Central memory CD4-positive, alpha-beta T cell (primary cell): ENCODE results near the gene PNLIPRP2.

Source experiments
- DNase-seq: peaks from one replicate; pipeline ENCODE4 v3.0.0; 2022
- total RNA-seq, 3 experiments: gene quantifications; one replicate each; lab custom pipeline; 2026; lab: John Stamatoyannopoulos, UW

Gene PNLIPRP2
- total RNA-seq, result 0 reads per million in 3 experiments

GRCh38 chr10:116620423-116621400, at the start of gene PNLIPRP2:
PNLIPRP2 (plus strand) TSS chr10:116620953.
- no peak for DNase-seq

- no peak for DNase-seq
Measured at GRCh38 chr10:116574797-116575196, 46.0 kb upstream of the PNLIPRP2 start.

GRCh38 chr10:116587878-116588591, 32.7 kb upstream of the PNLIPRP2 start:
- no peak for DNase-seq

GRCh38 chr10:116588995-116589394, 31.8 kb upstream of the PNLIPRP2 start:
- no peak for DNase-seq

- DNase-seq, result no peak
Measured at GRCh38 chr10:116589926-116590325, 30.8 kb upstream of the PNLIPRP2 start.

- no peak for DNase-seq
Measured at GRCh38 chr10:116590590-116591444, 29.9 kb upstream of the PNLIPRP2 start, which contains the start of gene PNLIPRP1. PNLIPRP1 (plus strand) TSS chr10:116590959; CDS start chr10:116591130, 171 bp downstream.

GRCh38 chr10:116593139-116593740, 27.5 kb upstream of the PNLIPRP2 start:
- DNase-seq, result no peak

GRCh38 chr10:116594525-116595035, 26.2 kb upstream of the PNLIPRP2 start:
- DNase-seq, result no peak

- DNase-seq, result no peak
Measured at GRCh38 chr10:116596062-116596461, 24.7 kb upstream of the PNLIPRP2 start.

- no peak for DNase-seq
Measured at GRCh38 chr10:116597543-116597942, 23.2 kb upstream of the PNLIPRP2 start.

- DNase-seq, result no peak
Measured at GRCh38 chr10:116598329-116598728, 22.4 kb upstream of the PNLIPRP2 start.

GRCh38 chr10:116599991-116600390, 20.8 kb upstream of the PNLIPRP2 start:
- no peak for DNase-seq

GRCh38 chr10:116602648-116603400, 17.9 kb upstream of the PNLIPRP2 start:
- DNase-seq, result no peak

- no peak for DNase-seq
Measured at GRCh38 chr10:116606061-116606483, 14.7 kb upstream of the PNLIPRP2 start.

GRCh38 chr10:116607336-116607735, 13.4 kb upstream of the PNLIPRP2 start:
- no peak for DNase-seq

GRCh38 chr10:116608686-116609594, 11.8 kb upstream of the PNLIPRP2 start:
- DNase-seq, result no peak

GRCh38 chr10:116610443-116611152, 10.2 kb upstream of the PNLIPRP2 start:
- no peak for DNase-seq

GRCh38 chr10:116611153-116611545, 9.6 kb upstream of the PNLIPRP2 start:
- no peak for DNase-seq

GRCh38 chr10:116612107-116612769, 8.5 kb upstream of the PNLIPRP2 start:
- no peak for DNase-seq
